Subcutaneous abdominal adipose tissue (tissue), 5 donors: Measurements from ENCODE around the gene FARP1.

ENCODE experiments used
- H3K27ac ChIP-seq: one replicate; pipeline ENCODE4 v1.7.0; 2013; ENCODE audit warnings: low read depth, mild to moderate bottlenecking, inconsistent platforms, low read length, moderate library complexity
- H3K27me3 ChIP-seq, 5 donors: one replicate each; pipeline ENCODE4 v1.7.0; 2013; ENCODE audit warnings: low read length in 5 of 5, inconsistent platforms in 1 of 5; ENCODE audit not compliant: control insufficient read depth in 5 of 5, insufficient read depth in 4 of 5
- H3K36me3 ChIP-seq, 5 donors: one replicate each; pipeline ENCODE4 v1.7.0; 2013; ENCODE audit warnings: low read length in 5 of 5; ENCODE audit not compliant: control insufficient read depth in 5 of 5, insufficient read depth in 5 of 5
- H3K4me1 ChIP-seq, 5 donors: one replicate each; pipeline ENCODE4 v1.7.0; 2013; ENCODE audit warnings: low read length in 5 of 5, mild to moderate bottlenecking in 3 of 5, moderate library complexity in 1 of 5; ENCODE audit not compliant: control insufficient read depth in 5 of 5, insufficient read depth in 5 of 5
- H3K4me3 ChIP-seq, 5 donors: one replicate each; pipeline ENCODE4 v1.7.0; 2013; ENCODE audit warnings: low read length in 5 of 5, low read depth in 1 of 5
- H3K9ac ChIP-seq, 5 donors: one replicate each; pipeline ENCODE4 v1.7.0; 2013; ENCODE audit warnings: low read length in 5 of 5, mild to moderate bottlenecking in 4 of 5, moderate library complexity in 3 of 5
- H3K9me3 ChIP-seq, 5 donors: one replicate each; pipeline ENCODE4 v1.7.0; 2013; ENCODE audit warnings: low read length in 5 of 5; ENCODE audit not compliant: control insufficient read depth in 5 of 5
- donor health status: healthy.
- donor health status: healthy.
- donor health status: healthy.
- donor health status: healthy.
- donor health status: healthy.

Gene FARP1

GRCh38 chr13:98471934-98472333 lies 329.0 kb downstream of the FARP1 start:
- no peaks in the 10 kb centered on the region for H3K27me3 ChIP-seq
- H3K9ac ChIP-seq: no peak overlapping the region
- no peaks in the 10 kb centered on the region for H3K9me3 ChIP-seq
- peaks cover 10 to 17% (median 14%) of the 10 kb centered on the region in 5 donors for H3K4me1 ChIP-seq
- H3K36me3 ChIP-seq: peaks cover 5 to 55% (median 43%) of the 10 kb centered on the region in 5 donors
- no peak overlapping the region for H3K27ac ChIP-seq
- H3K4me3 ChIP-seq: no peak overlapping the region

- Histone ChIP-seq H3K27ac (no peak overlapping the region), H3K9ac (no peak overlapping the region), H3K9me3 (no peaks in the 10 kb centered on the region), H3K4me3 (no peak overlapping the region), H3K36me3 (peaks cover 5 to 45% (median 35%) of the 10 kb centered on the region in 5 donors), H3K27me3 (no peaks in the 10 kb centered on the region), H3K4me1 (peaks cover 10 to 17% (median 15%) of the 10 kb centered on the region in 5 donors)
Observed at GRCh38 chr13:98473135-98473787, 330.4 kb downstream of the FARP1 start.

GRCh38 chr13:98473788-98474144 lies 330.9 kb downstream of the FARP1 start:
- H3K4me1 ChIP-seq: peaks cover 10 to 17% (median 15%) of the 10 kb centered on the region in 5 donors
- H3K9ac ChIP-seq: peak overlapping the region in 1 of 5 donors; percentile 35
- H3K9me3 ChIP-seq: no peaks in the 10 kb centered on the region
- no peak overlapping the region for H3K4me3 ChIP-seq
- no peak overlapping the region for H3K27ac ChIP-seq
- H3K27me3 ChIP-seq: no peaks in the 10 kb centered on the region
- H3K36me3 ChIP-seq: peaks cover 5 to 40% (median 30%) of the 10 kb centered on the region in 5 donors

- Histone ChIP-seq H3K9ac (peak overlapping the region in 1 of 5 donors; percentile 35), H3K27ac (no peak overlapping the region), H3K36me3 (peaks cover 5 to 37% (median 28%) of the 10 kb centered on the region in 5 donors)
Observed at GRCh38 chr13:98474292-98474691, 331.4 kb downstream of the FARP1 start.

GRCh38 chr13:98474761-98475160 lies 331.9 kb downstream of the FARP1 start:
- Histone ChIP-seq H3K4me3 (no peak overlapping the region), H3K9ac (no peak overlapping the region), H3K9me3 (no peaks in the 10 kb centered on the region), H3K36me3 (peaks cover 5 to 37% (median 28%) of the 10 kb centered on the region in 5 donors), H3K27me3 (no peaks in the 10 kb centered on the region), H3K4me1 (peaks cover 10 to 18% (median 17%) of the 10 kb centered on the region in 5 donors), H3K27ac (no peak overlapping the region)

More at GRCh38 chr13:98474292-98474691, 331.4 kb downstream of the FARP1 start:
- H3K9me3 ChIP-seq: no peaks in the 10 kb centered on the region
- no peak overlapping the region for H3K4me3 ChIP-seq
- H3K27me3 ChIP-seq: no peaks in the 10 kb centered on the region
- H3K4me1 ChIP-seq: peaks cover 10 to 17% (median 16%) of the 10 kb centered on the region in 5 donors

GRCh38 chr13:98475522-98475921 lies 332.6 kb downstream of the FARP1 start:
- Histone ChIP-seq H3K9ac (no peak overlapping the region), H3K27me3 (no peaks in the 10 kb centered on the region), H3K36me3 (peaks cover 5 to 37% (median 28%) of the 10 kb centered on the region in 5 donors), H3K4me3 (no peak overlapping the region), H3K27ac (no peak overlapping the region), H3K4me1 (peaks cover 10 to 21% (median 17%) of the 10 kb centered on the region in 5 donors), H3K9me3 (no peaks in the 10 kb centered on the region)

GRCh38 chr13:98476106-98476505 lies 333.2 kb downstream of the FARP1 start:
- no peaks in the 10 kb centered on the region for H3K27me3 ChIP-seq
- H3K27ac ChIP-seq: no peak overlapping the region
- no peaks in the 10 kb centered on the region for H3K9me3 ChIP-seq
- peak overlapping the region in 1 of 5 donors; percentile 0 for H3K4me3 ChIP-seq
- peak overlapping the region in 2 of 5 donors; percentile 2 to 26 for H3K9ac ChIP-seq
- H3K4me1 ChIP-seq: peaks cover 10 to 22% (median 17%) of the 10 kb centered on the region in 5 donors
- peaks cover 5 to 34% (median 27%) of the 10 kb centered on the region in 5 donors for H3K36me3 ChIP-seq

- H3K36me3 ChIP-seq: peaks cover 1 to 33% (median 25%) of the 10 kb centered on the region in 5 donors
- peak overlapping the region in 2 of 5 donors; percentile 2 to 26 for H3K9ac ChIP-seq
Observed at GRCh38 chr13:98476538-98476966, 333.7 kb downstream of the FARP1 start.

GRCh38 chr13:98478189-98479129 lies 335.6 kb downstream of the FARP1 start:
- Histone ChIP-seq H3K4me3 (no peak overlapping the region), H3K9ac (no peak overlapping the region), H3K36me3 (peaks cover 0 to 22% (median 15%) of the 10 kb centered on the region in 5 donors), H3K9me3 (no peaks in the 10 kb centered on the region), H3K27me3 (no peaks in the 10 kb centered on the region), H3K4me1 (peaks cover 14 to 39% (median 29%) of the 10 kb centered on the region in 5 donors), H3K27ac (no peak overlapping the region)

More at GRCh38 chr13:98476538-98476966, 333.7 kb downstream of the FARP1 start:
- peaks cover 10 to 26% (median 17%) of the 10 kb centered on the region in 5 donors for H3K4me1 ChIP-seq
- H3K9me3 ChIP-seq: no peaks in the 10 kb centered on the region
- H3K27ac ChIP-seq: no peak overlapping the region
- H3K27me3 ChIP-seq: no peaks in the 10 kb centered on the region
- H3K4me3 ChIP-seq: peak overlapping the region in 1 of 5 donors; percentile 0
